ENCODE measurements around the gene NGF. TPM values are rescaled to one million over a fixed set of nuclear protein-coding genes. Genes with fewer than 3 reads are reported as not detected.

Gene NGF
- total RNA-seq, 2 experiments from 2014 or later: not detected

GRCh38 chr1:115258302-115258866 is 79.7 kb downstream of the NGF start:
- no peak for TF ChIP-seq CTCF (IDR thresholded peaks at IDR 0.05)
- POLR2A ChIA-PET: no interaction called here
- Mint-ChIP-seq H3K36me3 (ENCODE audit: low read depth) (no peaks in the 10 kb centered on the region), H3K9me3 (peaks cover 12% of the 10 kb centered on the region), H3K4me3 (no peak overlapping the region), H3K27me3 (peaks cover 2% of the 10 kb centered on the region), H3K4me1 (ENCODE audit: low read depth) (no peaks in the 10 kb centered on the region), H3K27ac (no peak overlapping the region)
- no peak for DNase-seq
- CTCF ChIA-PET: no interaction called here
- intact Hi-C loops (cut with micrococcal nuclease): no loop called here
- no peak for ATAC-seq

GRCh38 chr1:115257591-115257990 is 80.5 kb downstream of the NGF start:
- no peaks in the 10 kb centered on the region for H3K4me1 Mint-ChIP-seq (ENCODE audit: low read depth)

GRCh38 chr1:115255154-115255553 is 82.9 kb downstream of the NGF start:
- no peak for TF ChIP-seq CTCF (IDR thresholded peaks at IDR 0.05)
- POLR2A ChIA-PET: no interaction called here
- DNase-seq: no peak

More at GRCh38 chr1:115257591-115257990, 80.5 kb downstream of the NGF start:
- POLR2A ChIA-PET: no interaction called here
- no peak for TF ChIP-seq CTCF (IDR thresholded peaks at IDR 0.05)
- intact Hi-C loops (cut with micrococcal nuclease): no loop called here
- no peak for ATAC-seq
- Mint-ChIP-seq H3K27me3 (peaks cover 2% of the 10 kb centered on the region), H3K4me3 (no peak overlapping the region), H3K9me3 (peaks cover 12% of the 10 kb centered on the region), H3K36me3 (ENCODE audit: low read depth) (no peaks in the 10 kb centered on the region), H3K27ac (no peak overlapping the region)
- DNase-seq: no peak
- CTCF ChIA-PET: no interaction called here

GRCh38 chr1:115252585-115252984 is 85.5 kb downstream of the NGF start:
- no peak for ATAC-seq
- Mint-ChIP-seq H3K4me1 (ENCODE audit: low read depth) (no peaks in the 10 kb centered on the region), H3K27me3 (peaks cover 5% of the 10 kb centered on the region), H3K9me3 (peaks cover 1% of the 10 kb centered on the region), H3K27ac (no peak overlapping the region), H3K4me3 (no peak overlapping the region), H3K36me3 (ENCODE audit: low read depth) (no peaks in the 10 kb centered on the region)
- intact Hi-C loops (cut with micrococcal nuclease): no loop called here
- no peak for TF ChIP-seq CTCF (IDR thresholded peaks at IDR 0.05)
- no peak for DNase-seq
- CTCF ChIA-PET: no interaction called here
- POLR2A ChIA-PET: no interaction called here

More at GRCh38 chr1:115255154-115255553, 82.9 kb downstream of the NGF start:
- ATAC-seq: no peak
- no peak overlapping the region for H3K4me3 Mint-ChIP-seq
- H3K36me3 Mint-ChIP-seq (ENCODE audit: low read depth): no peaks in the 10 kb centered on the region
- no peaks in the 10 kb centered on the region for H3K27me3 Mint-ChIP-seq
- no peaks in the 10 kb centered on the region for H3K4me1 Mint-ChIP-seq (ENCODE audit: low read depth)
- CTCF ChIA-PET: no interaction called here
- H3K9me3 Mint-ChIP-seq: peaks cover 12% of the 10 kb centered on the region
- H3K27ac Mint-ChIP-seq: no peak overlapping the region
- intact Hi-C loops (cut with micrococcal nuclease): no loop called here

- CTCF ChIA-PET: no interaction called here
- POLR2A ChIA-PET: no interaction called here
- peaks cover 1% of the 10 kb centered on the region for H3K9me3 Mint-ChIP-seq
Observed at GRCh38 chr1:115251856-115252255, 86.2 kb downstream of the NGF start.

More at GRCh38 chr1:115251856-115252255, 86.2 kb downstream of the NGF start:
- no peak overlapping the region for H3K4me3 Mint-ChIP-seq
- DNase-seq (no peak), ATAC-seq (no peak)
- H3K4me1 Mint-ChIP-seq (ENCODE audit: low read depth): no peaks in the 10 kb centered on the region
- TF ChIP-seq CTCF (IDR thresholded peaks at IDR 0.05): no peak
- intact Hi-C loops (cut with micrococcal nuclease): no loop called here
- H3K36me3 Mint-ChIP-seq (ENCODE audit: low read depth): no peaks in the 10 kb centered on the region
- H3K27me3 Mint-ChIP-seq: peaks cover 6% of the 10 kb centered on the region
- H3K27ac Mint-ChIP-seq: no peak overlapping the region
